HG03095 (cell line): ENCODE data around the gene TRAPPC3.

ENCODE experiments used
- ATAC-seq: cut with Tn5 transposase; IDR thresholded peaks from one replicate; pipeline ENCODE4 v1.9.1; 2021; ENCODE audit warnings: moderate library complexity; ENCODE audit not compliant: unreplicated experiment

Gene TRAPPC3

DNA sequence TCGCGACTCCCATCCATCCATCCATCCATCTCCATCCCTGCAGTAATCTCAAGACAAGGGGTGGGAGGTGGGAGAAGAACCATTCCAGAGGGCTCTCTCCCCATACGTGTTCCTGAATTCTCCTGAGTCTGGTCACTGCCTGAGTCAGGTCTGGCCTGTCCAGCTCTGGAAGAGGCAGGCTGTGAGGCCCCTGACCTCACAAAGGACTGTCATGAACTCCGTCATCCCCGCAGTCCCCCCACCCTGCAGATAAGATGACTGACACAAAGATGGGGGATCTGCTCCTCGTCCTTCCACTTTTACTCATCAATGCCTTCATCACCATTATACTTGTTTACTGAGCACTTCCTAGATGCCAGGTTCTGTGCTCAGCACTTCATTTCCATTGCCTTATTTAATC, 5.0 kb upstream of the TRAPPC3 start:
- ATAC-seq: no peak

DNA sequence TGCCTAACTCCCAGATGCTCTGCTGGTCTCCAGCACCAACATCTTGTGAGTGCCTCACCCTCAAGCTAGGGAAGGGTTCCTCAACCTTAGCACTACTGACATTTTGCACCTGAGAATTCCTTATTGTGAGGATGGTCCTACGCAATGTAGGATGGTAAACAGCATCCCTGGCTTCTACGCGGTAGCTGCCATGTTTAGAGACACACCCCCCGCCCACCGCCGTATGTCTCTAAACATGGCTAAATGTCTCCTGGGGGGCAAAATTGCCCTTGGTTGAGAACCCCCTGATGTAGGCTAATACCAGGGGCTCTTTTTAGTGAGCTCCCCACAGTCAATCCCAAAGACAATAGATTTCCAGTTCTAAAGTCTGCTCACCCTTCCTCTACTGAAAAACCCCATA, 4.2 kb upstream of the TRAPPC3 start:
- no peak for ATAC-seq

DNA sequence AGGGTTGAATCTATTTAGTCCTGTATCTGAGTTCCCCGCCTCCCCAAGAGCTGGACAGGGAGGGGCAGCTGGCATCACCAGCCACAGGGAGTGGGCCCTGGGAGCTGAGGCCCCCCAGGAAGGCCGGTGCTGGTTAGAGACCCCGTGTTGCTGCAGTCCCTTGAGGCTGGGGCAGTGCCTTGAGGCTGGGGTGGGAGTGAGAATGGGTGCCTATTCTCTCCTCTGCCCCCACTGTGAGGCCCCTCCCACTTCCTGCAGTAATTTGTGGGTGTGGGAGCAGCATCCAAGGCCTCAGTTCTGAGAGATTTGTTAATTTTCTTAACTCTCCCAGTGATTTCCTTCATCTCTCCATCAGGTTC, 2.5 kb upstream of the TRAPPC3 start:
- ATAC-seq: no peak

DNA sequence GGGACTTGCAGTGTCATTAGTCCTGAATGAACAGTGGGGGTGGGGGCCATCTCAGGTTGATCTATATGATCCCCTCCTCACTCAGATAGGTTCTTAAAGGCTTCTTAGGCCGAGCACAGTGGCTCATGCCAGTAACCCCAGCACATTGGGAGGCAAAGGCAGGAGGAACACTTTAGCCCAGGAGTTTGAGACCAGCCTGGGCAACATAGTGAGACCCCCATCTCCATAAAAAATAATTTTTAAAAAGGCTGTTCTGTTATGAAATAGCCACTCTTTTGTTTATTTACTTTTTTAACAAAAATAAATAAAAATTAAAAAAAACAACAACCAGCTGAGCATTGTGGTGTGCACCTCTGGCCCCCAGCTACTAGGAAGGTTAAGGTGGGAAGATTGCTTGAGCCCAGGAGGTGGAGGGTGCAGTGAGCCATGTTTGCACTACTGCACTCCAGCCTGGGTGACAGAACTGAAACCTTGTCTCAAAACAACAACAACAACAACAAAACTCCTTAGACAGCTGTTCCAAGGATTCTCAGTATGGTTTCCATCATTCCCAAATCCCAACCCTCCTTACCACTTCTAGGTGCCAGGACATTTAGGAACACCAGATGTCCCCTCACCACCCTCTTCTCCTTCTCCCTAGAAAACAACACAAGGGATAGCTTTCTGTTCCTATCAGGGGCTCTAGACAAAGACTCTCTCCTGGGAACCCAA, 2.0 kb upstream of the TRAPPC3 start:
- ATAC-seq: no peak

- peak; percentile 43 for ATAC-seq
Measured at GRCh38 chr1:36150296-36151133, 1.2 kb upstream of the TRAPPC3 start.

- no peak for ATAC-seq
Measured at GRCh38 chr1:36149973-36150295, 648 bp upstream of the TRAPPC3 start.

- ATAC-seq: no peak
Measured at GRCh38 chr1:36148821-36149236, 457 bp downstream of the TRAPPC3 start.

- no peak for ATAC-seq
Measured at GRCh38 chr1:36144413-36144812, 4.9 kb downstream of the TRAPPC3 start.

GRCh38 chr1:36143424-36143823, 5.9 kb downstream of the TRAPPC3 start:
- no peak for ATAC-seq

- no peak for ATAC-seq
Measured at GRCh38 chr1:36142121-36142520, 7.2 kb downstream of the TRAPPC3 start.

- ATAC-seq: no peak
Measured at GRCh38 chr1:36139521-36139920, 9.8 kb downstream of the TRAPPC3 start.

DNA sequence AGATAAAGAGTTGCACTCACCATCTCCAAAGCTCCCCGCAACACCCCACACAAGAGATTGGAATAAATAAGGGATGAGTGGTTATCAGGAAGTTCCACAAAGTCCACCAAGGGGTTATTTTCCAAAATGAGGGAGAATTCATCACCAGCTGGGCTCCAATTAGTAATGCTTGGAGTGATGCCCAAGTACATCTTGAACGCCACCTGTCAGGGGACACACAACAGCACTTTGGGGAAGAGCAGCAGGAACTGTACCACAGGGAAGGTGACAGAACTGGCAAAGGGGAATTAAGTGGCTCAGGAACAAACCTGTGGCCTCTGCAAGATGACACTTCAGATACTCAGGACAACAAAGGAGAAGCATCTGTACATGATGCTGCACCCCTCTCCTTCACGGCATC, 11.5 kb downstream of the TRAPPC3 start:
- no peak for ATAC-seq

GRCh38 chr1:36137226-36137625, 12.1 kb downstream of the TRAPPC3 start:
- ATAC-seq: no peak

DNA sequence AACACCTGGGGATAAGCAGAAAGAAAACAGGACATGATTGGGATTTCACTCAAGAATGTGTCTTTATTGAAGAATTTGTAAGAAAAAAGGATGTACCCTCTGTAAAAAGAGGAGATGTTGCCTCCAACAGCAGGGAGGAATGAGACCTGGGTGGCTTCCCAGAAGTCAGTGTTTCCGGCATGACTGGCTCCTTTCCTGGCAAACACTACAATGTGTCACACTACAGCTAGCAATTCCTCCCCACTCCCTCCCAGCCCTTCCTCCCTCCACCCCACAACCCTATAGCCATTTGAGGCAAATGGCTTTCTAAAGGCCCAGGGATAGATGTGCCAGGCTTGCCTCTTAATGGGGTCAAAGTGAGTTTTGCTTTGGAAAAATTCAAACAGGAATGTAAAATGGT, 12.8 kb downstream of the TRAPPC3 start:
- ATAC-seq: no peak

DNA sequence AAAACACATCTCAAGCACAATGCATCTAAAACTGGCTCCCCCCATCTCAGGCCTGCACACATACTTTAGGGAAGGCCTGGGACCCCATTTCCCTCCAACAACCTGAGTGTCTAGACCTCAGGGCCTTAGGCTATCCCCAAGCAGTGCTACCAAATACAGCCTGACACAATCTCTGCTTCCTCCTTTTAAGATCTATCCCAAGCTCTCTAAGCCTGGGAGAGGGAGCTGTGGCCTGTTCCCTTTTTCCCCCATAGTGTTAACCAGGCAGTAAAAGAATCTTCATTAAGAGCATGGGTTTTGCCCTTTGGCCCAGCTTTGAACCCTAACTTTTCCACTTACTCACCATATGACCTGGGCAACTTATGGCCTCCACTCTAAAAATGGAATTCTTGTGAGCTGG, 13.5 kb downstream of the TRAPPC3 start:
- no peak for ATAC-seq

DNA sequence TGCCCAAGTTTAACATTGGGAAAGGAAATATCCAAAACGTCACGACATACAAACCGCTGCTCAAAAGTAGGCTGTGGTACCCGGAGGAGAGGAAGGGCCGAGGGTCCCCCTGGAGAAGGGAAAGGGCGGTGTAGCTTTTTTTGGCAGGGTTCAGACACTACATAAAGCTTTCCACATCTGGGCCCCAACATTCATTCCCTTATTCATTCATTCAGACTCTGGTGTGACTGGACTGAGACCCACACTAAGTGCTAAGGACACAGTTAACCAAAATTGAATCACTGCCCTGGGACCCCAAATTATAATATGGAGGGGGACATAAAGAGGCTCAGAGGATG, 14.0 kb downstream of the TRAPPC3 start:
- ATAC-seq: no peak

GRCh38 chr1:36134505-36135329, 14.6 kb downstream of the TRAPPC3 start:
- no peak for ATAC-seq

GRCh38 chr1:36134031-36134430, 15.3 kb downstream of the TRAPPC3 start:
- no peak for ATAC-seq

DNA sequence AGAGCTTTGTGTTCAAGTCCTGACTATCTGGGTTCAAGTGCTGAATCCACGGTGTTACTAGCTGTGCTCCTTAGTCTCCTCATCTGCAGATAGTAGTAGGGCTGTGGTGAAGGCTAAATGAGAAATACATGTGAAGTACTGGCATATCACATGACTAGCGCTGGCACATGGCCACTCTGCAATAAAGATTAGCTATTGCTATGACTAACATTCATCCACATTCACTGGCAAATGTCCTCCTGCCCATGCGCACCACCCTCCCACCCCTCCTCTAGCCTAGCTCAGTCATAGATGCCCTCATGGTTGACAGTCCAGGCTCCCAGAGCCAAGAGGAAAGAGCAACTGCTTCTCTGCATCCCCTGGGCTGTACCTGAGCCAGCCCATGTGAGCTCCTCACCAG, 15.8 kb downstream of the TRAPPC3 start:
- ATAC-seq: no peak

DNA sequence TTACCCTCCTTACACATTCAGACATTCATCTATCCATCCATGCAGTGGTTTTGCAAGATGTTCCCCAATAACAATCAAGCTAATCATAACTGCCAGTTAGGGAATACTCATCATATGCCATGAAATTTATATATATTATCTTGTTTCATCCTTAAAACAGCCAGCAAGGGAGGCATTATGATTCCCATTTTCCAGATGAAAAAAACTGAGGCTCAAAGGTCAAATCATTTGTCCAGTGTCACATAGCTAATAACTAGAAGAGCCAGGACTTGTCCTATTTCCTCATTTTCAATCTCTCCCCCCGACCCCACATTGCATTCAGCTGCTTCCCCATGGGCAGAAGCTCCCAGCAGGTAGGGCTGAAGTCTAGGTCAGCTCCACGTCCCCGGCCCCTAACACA, 17.3 kb downstream of the TRAPPC3 start:
- ATAC-seq: no peak

GRCh38 chr1:36128905-36129206, 20.4 kb downstream of the TRAPPC3 start:
- no peak for ATAC-seq
